SK-N-SH (cell line): ENCODE results near the gene TRIM71. TPM values are rescaled to one million over a fixed set of nuclear protein-coding genes. Genes with fewer than 3 reads are reported as not detected.

ENCODE experiments used
- CTCF ChIA-PET: fragments of 300-600, 350-600 bp; formaldehyde crosslinking; extraction: SDS; loops from one replicate; lab custom pipeline; 2021; lab: Yijun Ruan, JAX
- POLR2A ChIA-PET: fragments of 350-600 bp; sonication (Branson Sonifier 250); formaldehyde crosslinking; extraction: SDS; loops from one replicate; lab custom pipeline; 2020; ENCODE audit warnings: antibody characterized with exemption, inconsistent platforms; lab: Yijun Ruan, JAX
- DNase-seq: peaks from one replicate; pipeline ENCODE4 v3.0.0; 2012
- H2AFZ ChIP-seq: fragments of 200-600 bp; sonication (generic); 2 replicates; pipeline ENCODE4 v1.8.1; 2016; ENCODE audit warnings: antibody characterized with exemption, mild to moderate bottlenecking, low read depth
- H3F3A ChIP-seq: fragments of 200-600 bp; sonication (generic); replicated peaks from 2 replicates; pipeline ENCODE3; 2016; ENCODE audit warnings: antibody characterized with exemption, mild to moderate bottlenecking; ENCODE audit not compliant: insufficient read depth
- H3K27ac ChIP-seq, 2 experiments: fragments of 200-500 bp in 1 of 2; fragments of 200-600 bp in 1 of 2; sonication (Bioruptor generic) in 1 of 2; sonication (generic), shearing (Covaris generic) in 1 of 2; 2 replicates each; pipeline versions ENCODE4 v1.5.1 to v1.6.1; 2014 to 2016; ENCODE audit warnings: low read depth in 2 of 2, inconsistent platforms in 1 of 2, low read length in 1 of 2, mild to moderate bottlenecking in 1 of 2, mixed read lengths in 1 of 2
- H3K27me3 ChIP-seq: fragments of 200-600 bp; sonication (generic), shearing (Covaris generic); 2 replicates; pipeline ENCODE4 v1.6.1; 2016; ENCODE audit warnings: mixed run types; ENCODE audit not compliant: insufficient read depth
- H3K36me3 ChIP-seq, 2 experiments: fragments of 200-500 bp in 1 of 2; fragments of 200-600 bp in 1 of 2; sonication (Bioruptor generic) in 1 of 2; sonication (generic) in 1 of 2; replicated peaks in 1 of 2; 2 replicates each; pipeline versions ENCODE3 to v1.5.1; 2014 to 2016; ENCODE audit warnings: low read length in 1 of 2, mild to moderate bottlenecking in 1 of 2; ENCODE audit not compliant: insufficient read depth in 2 of 2, control insufficient read depth in 1 of 2
- H3K4me1 ChIP-seq, 2 experiments: fragments of 200-500 bp in 1 of 2; fragments of 200-600 bp in 1 of 2; sonication (Bioruptor generic) in 1 of 2; sonication (generic), shearing (Covaris generic) in 1 of 2; 2 replicates each; pipeline versions ENCODE4 v1.5.1 to v1.6.1; 2014 to 2016; ENCODE audit warnings: low read depth in 1 of 2, low read length in 1 of 2, mixed run types in 1 of 2; ENCODE audit not compliant: insufficient read depth in 2 of 2, control insufficient read depth in 1 of 2
- H3K4me2 ChIP-seq: fragments of 200-600 bp; sonication (generic), shearing (Covaris generic); 2 replicates; pipeline ENCODE4 v1.6.1; 2017; ENCODE audit warnings: mixed run types
- H3K4me3 ChIP-seq, 2 experiments: fragments of 200-500 bp in 1 of 2; fragments of 200-600 bp in 1 of 2; sonication (Bioruptor generic) in 1 of 2; sonication (generic), shearing (Covaris generic) in 1 of 2; 2 replicates each; pipeline versions ENCODE4 v1.5.1 to v1.8.1; 2014 to 2016; ENCODE audit warnings: low read depth in 2 of 2, inconsistent platforms in 1 of 2, low read length in 1 of 2, mild to moderate bottlenecking in 1 of 2, mixed read lengths in 1 of 2, moderate library complexity in 1 of 2
- H3K79me2 ChIP-seq: fragments of 200-600 bp; sonication (generic); 2 replicates; pipeline ENCODE4 v1.8.1; 2017; ENCODE audit warnings: mild to moderate bottlenecking; ENCODE audit not compliant: insufficient read depth
- H3K9ac ChIP-seq: fragments of 200-600 bp; sonication (generic); 2 replicates; pipeline ENCODE4 v1.6.1; 2017; ENCODE audit warnings: mixed run types
- H3K9me2 ChIP-seq: fragments of 200-600 bp; sonication (generic); 2 replicates; pipeline ENCODE4 v1.6.1; 2017; ENCODE audit warnings: mixed run types
- H3K9me3 ChIP-seq: fragments of 200-600 bp; sonication (generic); 2 replicates; pipeline ENCODE4 v1.6.1; 2017; ENCODE audit warnings: mixed run types, mild to moderate bottlenecking, moderate library complexity
- H4K20me1 ChIP-seq: fragments of 200-600 bp; sonication (generic); 2 replicates; pipeline ENCODE4 v1.6.1; 2017; ENCODE audit warnings: mild to moderate bottlenecking, mixed run types; ENCODE audit not compliant: insufficient read depth
- CHD2 ChIP-seq: fragments of 150-350 bp; IDR thresholded peaks from 2 replicates; pipeline ENCODE4 v1.6.1; 2018; ENCODE audit warnings: low read length; ENCODE audit not compliant: partially characterized antibody
- ELF1 ChIP-seq: IDR thresholded peaks from 2 replicates; pipeline ENCODE4 v1.4.0; 2012
- EP300 ChIP-seq, 2 experiments: IDR thresholded peaks; 2 replicates each; pipeline versions ENCODE4 v1.4.0 to v1.6.1; 2012; ENCODE audit warnings: borderline replicate concordance in 1 of 2, low read depth in 1 of 2, low read length in 1 of 2
- EZH2phosphoT487 ChIP-seq: fragments of 200-600 bp; sonication (generic); IDR thresholded peaks from 2 replicates; pipeline ENCODE4 v1.6.1; 2017; ENCODE audit warnings: low read depth, mixed run types, mild to moderate bottlenecking, antibody characterized with exemption, moderate library complexity, borderline replicate concordance
- FOSL2 ChIP-seq: IDR thresholded peaks from 2 replicates; pipeline ENCODE4 v1.4.0; 2012; ENCODE audit warnings: low read depth, mild to moderate bottlenecking, moderate library complexity, borderline replicate concordance
- FOXJ3 ChIP-seq: sonication (generic); formaldehyde crosslinking; IDR thresholded peaks from 2 replicates; pipeline ENCODE4 v1.5.1; 2020; ENCODE audit warnings: mild to moderate bottlenecking, missing genetic modification reagents
- FOXM1 ChIP-seq: IDR thresholded peaks from 2 replicates; pipeline ENCODE4 v1.4.0; 2012; ENCODE audit warnings: low read depth, mild to moderate bottlenecking
- GABPA ChIP-seq: IDR thresholded peaks from 2 replicates; pipeline ENCODE4 v1.4.0; 2012; ENCODE audit warnings: low read depth, mild to moderate bottlenecking
- GATA2 ChIP-seq: sonication (generic); formaldehyde crosslinking; IDR thresholded peaks from 2 replicates; pipeline ENCODE4 v1.5.0; 2020; ENCODE audit warnings: mild to moderate bottlenecking, missing genetic modification reagents
- MEF2A ChIP-seq: IDR thresholded peaks from 2 replicates; pipeline ENCODE4 v1.4.0; 2012; ENCODE audit warnings: low read depth, borderline replicate concordance
- NFIC ChIP-seq: IDR thresholded peaks from 2 replicates; pipeline ENCODE4 v1.4.0; 2012; ENCODE audit warnings: borderline replicate concordance
- NRF1 ChIP-seq: IDR thresholded peaks from 2 replicates; pipeline ENCODE4 v1.6.1; 2012; ENCODE audit warnings: low read depth, mild to moderate bottlenecking, low read length
- POLR2AphosphoS5 ChIP-seq: IDR thresholded peaks from 2 replicates; pipeline ENCODE4 v1.6.1; 2012; ENCODE audit warnings: low read depth, low read length
- RFX5 ChIP-seq: IDR thresholded peaks from 2 replicates; pipeline ENCODE4 v1.6.1; 2012; ENCODE audit warnings: mild to moderate bottlenecking, improper control_type of control experiment, low read length
- RXRA ChIP-seq: IDR thresholded peaks from 2 replicates; pipeline ENCODE4 v1.4.0; 2012; ENCODE audit warnings: low read depth, mild to moderate bottlenecking, borderline replicate concordance
- SIN3A ChIP-seq: IDR thresholded peaks from 2 replicates; pipeline ENCODE4 v1.6.1; 2012; ENCODE audit warnings: low read depth, mild to moderate bottlenecking, low read length, moderate library complexity, borderline replicate concordance
- SMC3 ChIP-seq: IDR thresholded peaks from 2 replicates; pipeline ENCODE4 v1.6.1; 2012; ENCODE audit warnings: low read depth, low read length, improper control_type of control experiment
- TAF1 ChIP-seq: IDR thresholded peaks from 2 replicates; pipeline ENCODE4 v1.6.1; 2012; ENCODE audit warnings: low read depth, mild to moderate bottlenecking, low read length, moderate library complexity, borderline replicate concordance
- TEAD4 ChIP-seq: IDR thresholded peaks from 2 replicates; pipeline ENCODE4 v1.4.0; 2012; ENCODE audit warnings: mild to moderate bottlenecking, borderline replicate concordance; ENCODE audit not compliant: insufficient read depth
- YY1 ChIP-seq: IDR thresholded peaks from 2 replicates; pipeline ENCODE4 v1.4.0; 2012; ENCODE audit warnings: low read depth, mild to moderate bottlenecking
- WGBS: methylation state at CpG from one replicate; pipeline ENCODE4 v1.1.6; 2017; ENCODE audit warnings: low lambda C conversion rate; 5-methylcytosine and 5-hydroxymethylcytosine counted together
- polyA plus RNA-seq, 3 experiments: library from polyadenylated mRNA; depleted of rRNA; stranded (reverse); fragments of >200 nt; gene quantifications; 2 replicates each; pipeline ENCODE4 v1.2.3, GENCODE V29; 2012
- TF ChIP-seq, protein P1 (sequence below): fragments of 150-350 bp; IDR thresholded peaks from 2 replicates; pipeline ENCODE4 v1.6.1; 2016; ENCODE audit warnings: mild to moderate bottlenecking, low read depth, low read length
- TF ChIP-seq, protein P2 (sequence below): IDR thresholded peaks from 2 replicates; pipeline ENCODE4; 2012
- TF ChIP-seq, protein P3 (sequence below): fragments of 150-350 bp; IDR thresholded peaks from 2 replicates; pipeline ENCODE4 v1.6.1; 2017; ENCODE audit warnings: antibody characterized with exemption, low read length, low read depth, borderline replicate concordance
- TF ChIP-seq, protein P4 (sequence below): IDR thresholded peaks from 2 replicates; pipeline ENCODE4 v1.4.0; 2012; ENCODE audit warnings: low read depth

TRIM71 gene
- polyA plus RNA-seq, 1 of the 3 experiments (the other 2 are of a cell fraction) = not detected

DNA sequence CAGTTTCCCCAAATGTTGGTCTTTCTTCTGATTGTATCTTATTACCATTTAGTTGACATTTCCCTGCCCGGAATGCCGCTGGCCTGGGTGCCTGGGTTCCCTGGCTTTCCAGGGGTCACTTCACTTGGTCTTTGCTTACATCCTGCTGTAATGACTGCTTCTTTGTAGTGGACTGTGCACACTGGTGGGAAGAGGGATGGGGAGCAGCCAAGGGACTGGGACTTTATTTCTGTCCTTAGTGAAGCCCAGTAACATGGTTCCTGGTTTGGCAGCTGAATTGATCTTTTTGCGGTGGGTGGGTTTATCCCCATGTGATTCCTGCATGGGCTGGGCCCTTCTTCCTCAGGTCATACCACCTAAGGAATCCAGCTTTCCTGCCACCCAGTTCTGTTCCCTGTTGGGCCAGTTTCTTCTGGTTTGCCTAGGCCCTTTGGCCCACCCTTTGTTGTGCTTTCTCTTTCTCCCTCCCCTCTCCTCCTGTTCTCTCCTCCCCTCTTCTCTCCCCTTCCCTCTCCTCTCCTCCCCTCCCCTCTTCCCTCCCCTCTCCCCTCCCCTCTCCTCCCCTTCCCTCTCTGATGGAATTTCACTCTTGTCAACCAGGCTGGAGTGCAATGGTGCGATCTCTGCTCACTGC, 41.9 kb downstream of the TRIM71 start:
- no peaks in the 10 kb centered on the region for H3K9me3 ChIP-seq
- TF ChIP-seq RFX5 = no peak
- no peak for TF ChIP-seq MEF2A
- TF ChIP-seq TEAD4 = no peak
- TF ChIP-seq, protein P1, sequence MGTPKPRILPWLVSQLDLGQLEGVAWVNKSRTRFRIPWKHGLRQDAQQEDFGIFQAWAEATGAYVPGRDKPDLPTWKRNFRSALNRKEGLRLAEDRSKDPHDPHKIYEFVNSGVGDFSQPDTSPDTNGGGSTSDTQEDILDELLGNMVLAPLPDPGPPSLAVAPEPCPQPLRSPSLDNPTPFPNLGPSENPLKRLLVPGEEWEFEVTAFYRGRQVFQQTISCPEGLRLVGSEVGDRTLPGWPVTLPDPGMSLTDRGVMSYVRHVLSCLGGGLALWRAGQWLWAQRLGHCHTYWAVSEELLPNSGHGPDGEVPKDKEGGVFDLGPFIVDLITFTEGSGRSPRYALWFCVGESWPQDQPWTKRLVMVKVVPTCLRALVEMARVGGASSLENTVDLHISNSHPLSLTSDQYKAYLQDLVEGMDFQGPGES = no peak
- TF ChIP-seq ELF1 = no peak
- TF ChIP-seq GABPA = no peak
- TF ChIP-seq, protein P2, sequence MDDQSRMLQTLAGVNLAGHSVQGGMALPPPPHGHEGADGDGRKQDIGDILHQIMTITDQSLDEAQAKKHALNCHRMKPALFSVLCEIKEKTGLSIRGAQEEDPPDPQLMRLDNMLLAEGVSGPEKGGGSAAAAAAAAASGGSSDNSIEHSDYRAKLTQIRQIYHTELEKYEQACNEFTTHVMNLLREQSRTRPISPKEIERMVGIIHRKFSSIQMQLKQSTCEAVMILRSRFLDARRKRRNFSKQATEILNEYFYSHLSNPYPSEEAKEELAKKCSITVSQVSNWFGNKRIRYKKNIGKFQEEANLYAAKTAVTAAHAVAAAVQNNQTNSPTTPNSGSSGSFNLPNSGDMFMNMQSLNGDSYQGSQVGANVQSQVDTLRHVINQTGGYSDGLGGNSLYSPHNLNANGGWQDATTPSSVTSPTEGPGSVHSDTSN = no peak
- TF ChIP-seq YY1 = no peak
- no peak for TF ChIP-seq FOSL2
- no peak for TF ChIP-seq FOXJ3
- TF ChIP-seq POLR2AphosphoS5 = no peak
- no peak for TF ChIP-seq SIN3A
- TF ChIP-seq, all 33 proteins: peak for 0
- ChIA-PET CTCF (interaction anchor here (0.9 kb wide), 1 partner anchor 10 kb away, joined by 3 read pairs; no protein-coding TSS in a partner anchor), POLR2A (no interaction called here)
- Histone ChIP-seq H3K4me2 (no peak overlapping the region), H3K27me3 (no peaks in the 10 kb centered on the region), H3K4me1 (no peaks in the 10 kb centered on the region), H3K9ac (no peak overlapping the region), H3K36me3 (no peaks in the 10 kb centered on the region), H3F3A (no peaks in the 10 kb centered on the region), H4K20me1 (no peaks in the 10 kb centered on the region), H3K79me2 (no peaks in the 10 kb centered on the region), H2AFZ (no peak overlapping the region), H3K9me2 (no peaks in the 10 kb centered on the region), H3K4me3 (no peak overlapping the region), H3K27ac (no peak overlapping the region)
- no peak for DNase-seq
- 95% methylated on average over 3 of the region's 4 CpGs for WGBS

DNA sequence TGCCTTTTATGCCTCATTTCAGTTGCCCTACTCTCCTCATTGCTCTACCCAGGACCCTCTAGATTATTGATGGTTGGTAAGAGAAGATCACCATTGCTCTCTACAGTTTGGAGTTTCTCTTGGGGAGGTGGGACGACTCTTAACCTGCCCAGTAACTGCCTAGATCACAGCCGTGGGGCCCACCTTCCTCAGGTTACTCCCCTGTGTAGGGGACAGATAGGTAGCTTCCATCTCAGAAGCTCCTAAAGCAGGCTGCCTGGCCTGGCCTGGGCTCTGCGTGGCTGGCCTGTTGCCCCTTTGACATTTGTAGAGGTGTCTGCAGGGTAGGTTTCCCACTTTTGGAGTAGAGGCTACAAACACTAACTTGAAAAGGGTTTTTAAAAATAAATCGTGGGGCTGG, 42.7 kb downstream of the TRIM71 start:
- no peaks in the 10 kb centered on the region for H3K4me1 ChIP-seq
- no peak overlapping the region for H3K4me3 ChIP-seq
- H3K36me3 ChIP-seq = no peaks in the 10 kb centered on the region
- DNase-seq = no peak
- no peaks in the 10 kb centered on the region for H4K20me1 ChIP-seq
- H2AFZ ChIP-seq = no peak overlapping the region
- H3K27me3 ChIP-seq = no peaks in the 10 kb centered on the region
- WGBS = 82% methylated on average over 4 of the region's 4 CpGs
- H3F3A ChIP-seq = no peaks in the 10 kb centered on the region
- no peak overlapping the region for H3K27ac ChIP-seq
- ChIA-PET POLR2A (no interaction called here), CTCF (no interaction called here)
- H3K79me2 ChIP-seq = no peaks in the 10 kb centered on the region
- H3K9me3 ChIP-seq = no peaks in the 10 kb centered on the region
- H3K9ac ChIP-seq = no peak overlapping the region
- no peak overlapping the region for H3K4me2 ChIP-seq
- no peaks in the 10 kb centered on the region for H3K9me2 ChIP-seq
- TF ChIP-seq TAF1 = no peak
- TF ChIP-seq RXRA = no peak
- TF ChIP-seq, protein P3, sequence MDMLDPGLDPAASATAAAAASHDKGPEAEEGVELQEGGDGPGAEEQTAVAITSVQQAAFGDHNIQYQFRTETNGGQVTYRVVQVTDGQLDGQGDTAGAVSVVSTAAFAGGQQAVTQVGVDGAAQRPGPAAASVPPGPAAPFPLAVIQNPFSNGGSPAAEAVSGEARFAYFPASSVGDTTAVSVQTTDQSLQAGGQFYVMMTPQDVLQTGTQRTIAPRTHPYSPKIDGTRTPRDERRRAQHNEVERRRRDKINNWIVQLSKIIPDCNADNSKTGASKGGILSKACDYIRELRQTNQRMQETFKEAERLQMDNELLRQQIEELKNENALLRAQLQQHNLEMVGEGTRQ = no peak
- no peak for TF ChIP-seq NRF1
- no peak for TF ChIP-seq MEF2A
- TF ChIP-seq, protein P2 = no peak
- no peak for TF ChIP-seq EP300 (IDR thresholded peaks at IDR 0.05; ENCODE audit: borderline replicate concordance in 1 of 2, low read depth in 1 of 2, low read length in 1 of 2)
- no peak for TF ChIP-seq RFX5
- TF ChIP-seq YY1 = no peak
- no peak for TF ChIP-seq CHD2
- no peak for TF ChIP-seq FOXJ3
- TF ChIP-seq SMC3 = no peak
- TF ChIP-seq, protein P4, sequence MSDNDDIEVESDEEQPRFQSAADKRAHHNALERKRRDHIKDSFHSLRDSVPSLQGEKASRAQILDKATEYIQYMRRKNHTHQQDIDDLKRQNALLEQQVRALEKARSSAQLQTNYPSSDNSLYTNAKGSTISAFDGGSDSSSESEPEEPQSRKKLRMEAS = no peak
- TF ChIP-seq TEAD4 = no peak
- no peak for TF ChIP-seq FOXM1
- no peak for TF ChIP-seq EZH2phosphoT487
- TF ChIP-seq GATA2 (CRISPR knock-in tag) = no peak
- no peak for TF ChIP-seq NFIC
- TF ChIP-seq FOSL2 = no peak
